ENCODE measurements around the gene USP20. TPM values are rescaled to one million over a fixed set of nuclear protein-coding genes. Genes with fewer than 3 reads are reported as not detected.
A peak's percentile ranks its signal among the peaks of the same experiment; 100 is the strongest.

The USP20 gene
- total and polyA plus RNA-seq, 5 donors from 2014 or later, result 37.1 to 116 (median 48.5) TPM

GRCh38 chr9:129909851-129910250 lies 74.6 kb downstream of the USP20 start:
- ATAC-seq (ENCODE audit: low read depth in 2 of 2) (no peak), DNase-seq (no peak)
- Mint-ChIP-seq H3K36me3 (peaks cover 32% of the 10 kb centered on the region), H3K27me3 (no peaks in the 10 kb centered on the region), H3K9me3 (peaks cover 0 to 2% (median 0%) of the 10 kb centered on the region in 7 donors), H3K4me1 (peaks cover 4 to 30% (median 20%) of the 10 kb centered on the region in 4 donors), H3K27ac (peak overlapping the region in 2 of 3 donors; percentile 14 to 72), H3K4me3 (no peak overlapping the region)
- Histone ChIP-seq H3K4me3 (ENCODE audit: low read depth, low read length) (no peak overlapping the region), H3K4me1 (ENCODE audit: control insufficient read depth, insufficient read depth, low read length, poor library complexity, severe bottlenecking) (no peaks in the 10 kb centered on the region), H3K36me3 (ENCODE audit: control insufficient read depth, insufficient read depth, low read length) (peaks cover 61% of the 10 kb centered on the region), H3K27ac (ENCODE audit: insufficient read depth, low read length, poor library complexity, severe bottlenecking) (no peak overlapping the region), H3K27me3 (ENCODE audit: control insufficient read depth, insufficient read depth, low read length) (no peaks in the 10 kb centered on the region), H3K9me3 (ENCODE audit: control insufficient read depth in 2 of 2, low read length in 2 of 2) (no peaks in the 10 kb centered on the region)

- Mint-ChIP-seq H3K36me3 (peaks cover 27% of the 10 kb centered on the region), H3K4me3 (peak overlapping the region in 1 of 4 donors; percentile 47), H3K9me3 (no peaks in the 10 kb centered on the region), H3K27ac (peak overlapping the region in 2 of 3 donors; percentile 65 to 66), H3K4me1 (peaks cover 5 to 28% (median 19%) of the 10 kb centered on the region in 4 donors), H3K27me3 (no peaks in the 10 kb centered on the region)
- DNase-seq (no peak), ATAC-seq (ENCODE audit: low read depth in 2 of 2) (no peak)
- no peaks in the 10 kb centered on the region for H3K4me1 ChIP-seq (ENCODE audit: control insufficient read depth, insufficient read depth, low read length, poor library complexity, severe bottlenecking)
- no peak overlapping the region for H3K27ac ChIP-seq (ENCODE audit: insufficient read depth, low read length, poor library complexity, severe bottlenecking)
- H3K4me3 ChIP-seq (ENCODE audit: low read depth, low read length), result no peak overlapping the region
- no peaks in the 10 kb centered on the region for H3K9me3 ChIP-seq (ENCODE audit: control insufficient read depth in 2 of 2, low read length in 2 of 2)
- H3K36me3 ChIP-seq (ENCODE audit: control insufficient read depth, insufficient read depth, low read length), result peaks cover 63% of the 10 kb centered on the region
- H3K27me3 ChIP-seq (ENCODE audit: control insufficient read depth, insufficient read depth, low read length), result no peaks in the 10 kb centered on the region
Observed at GRCh38 chr9:129910628-129911567, 75.6 kb downstream of the USP20 start.

DNA sequence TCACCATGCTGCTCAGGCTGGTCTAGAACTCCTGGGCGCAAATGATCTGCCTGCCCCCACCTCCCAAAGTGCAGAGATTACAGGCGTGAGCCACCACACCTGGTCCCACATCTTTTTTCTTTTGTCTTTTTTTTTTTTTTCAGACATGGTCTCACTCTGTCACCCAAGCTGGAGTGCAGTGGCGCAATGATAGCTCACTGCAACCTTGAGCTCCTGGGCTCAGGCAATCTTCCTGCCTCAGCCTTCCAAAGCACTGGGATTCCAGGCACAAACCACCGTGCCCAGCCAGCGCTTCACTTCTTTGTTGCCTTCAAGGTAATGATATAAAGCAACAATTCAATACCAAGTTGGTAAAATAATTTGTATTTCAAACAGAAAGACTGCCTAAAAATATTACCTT lies 78.8 kb downstream of the USP20 start:
- Histone ChIP-seq H3K4me1 (ENCODE audit: control insufficient read depth, insufficient read depth, low read length, poor library complexity, severe bottlenecking) (no peaks in the 10 kb centered on the region), H3K4me3 (ENCODE audit: low read depth, low read length) (no peak overlapping the region), H3K9me3 (ENCODE audit: control insufficient read depth in 2 of 2, low read length in 2 of 2) (no peaks in the 10 kb centered on the region), H3K27me3 (ENCODE audit: control insufficient read depth, insufficient read depth, low read length) (no peaks in the 10 kb centered on the region), H3K36me3 (ENCODE audit: control insufficient read depth, insufficient read depth, low read length) (peaks cover 67% of the 10 kb centered on the region), H3K27ac (ENCODE audit: insufficient read depth, low read length, poor library complexity, severe bottlenecking) (no peak overlapping the region)
- ATAC-seq (ENCODE audit: low read depth in 2 of 2) (no peak), DNase-seq (no peak)
- H3K27ac Mint-ChIP-seq, result peak overlapping the region in 2 of 3 donors; percentile 34 to 58
- H3K9me3 Mint-ChIP-seq, result no peaks in the 10 kb centered on the region
- no peaks in the 10 kb centered on the region for H3K27me3 Mint-ChIP-seq
- H3K4me3 Mint-ChIP-seq, result no peak overlapping the region
- peaks cover 17 to 37% (median 28%) of the 10 kb centered on the region in 4 donors for H3K4me1 Mint-ChIP-seq
- H3K36me3 Mint-ChIP-seq, result peaks cover 26% of the 10 kb centered on the region

DNA sequence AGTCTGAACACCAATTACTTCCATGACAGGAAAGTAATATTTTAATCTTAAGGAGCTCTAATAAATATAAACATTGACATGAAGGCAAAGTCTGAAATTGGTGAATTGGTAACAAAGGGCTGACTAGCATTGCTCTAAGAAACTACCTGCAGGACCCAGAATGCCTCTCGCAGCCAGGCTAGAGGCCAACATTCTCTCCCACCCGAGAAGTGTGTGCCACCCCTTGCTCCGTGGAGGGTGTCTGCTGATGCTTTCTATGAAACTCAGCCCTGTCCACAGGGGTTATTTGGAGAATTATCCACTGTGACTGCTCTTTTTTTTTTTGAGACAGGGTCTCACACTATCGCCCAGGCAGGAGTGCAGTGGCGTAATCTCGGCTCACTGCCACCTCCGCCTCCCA lies 81.4 kb downstream of the USP20 start:
- Histone ChIP-seq H3K36me3 (ENCODE audit: control insufficient read depth, insufficient read depth, low read length) (peaks cover 68% of the 10 kb centered on the region), H3K27ac (ENCODE audit: insufficient read depth, low read length, poor library complexity, severe bottlenecking) (no peak overlapping the region), H3K4me1 (ENCODE audit: control insufficient read depth, insufficient read depth, low read length, poor library complexity, severe bottlenecking) (no peaks in the 10 kb centered on the region), H3K9me3 (ENCODE audit: control insufficient read depth in 2 of 2, low read length in 2 of 2) (no peaks in the 10 kb centered on the region), H3K4me3 (ENCODE audit: low read depth, low read length) (no peak overlapping the region), H3K27me3 (ENCODE audit: control insufficient read depth, insufficient read depth, low read length) (no peaks in the 10 kb centered on the region)
- DNase-seq (no peak), ATAC-seq (ENCODE audit: low read depth in 2 of 2) (no peak)
- Mint-ChIP-seq H3K36me3 (peaks cover 21% of the 10 kb centered on the region), H3K4me1 (peaks cover 21 to 37% (median 28%) of the 10 kb centered on the region in 4 donors), H3K27ac (no peak overlapping the region), H3K9me3 (no peaks in the 10 kb centered on the region), H3K27me3 (no peaks in the 10 kb centered on the region), H3K4me3 (no peak overlapping the region)

- Mint-ChIP-seq H3K27ac (peak overlapping the region in 1 of 3 donors; percentile 18), H3K27me3 (no peaks in the 10 kb centered on the region), H3K4me1 (peaks cover 21 to 37% (median 33%) of the 10 kb centered on the region in 4 donors), H3K36me3 (peaks cover 23% of the 10 kb centered on the region), H3K4me3 (no peak overlapping the region), H3K9me3 (no peaks in the 10 kb centered on the region)
- Histone ChIP-seq H3K9me3 (ENCODE audit: control insufficient read depth in 2 of 2, low read length in 2 of 2) (no peaks in the 10 kb centered on the region), H3K36me3 (ENCODE audit: control insufficient read depth, insufficient read depth, low read length) (peaks cover 69% of the 10 kb centered on the region), H3K27me3 (ENCODE audit: control insufficient read depth, insufficient read depth, low read length) (no peaks in the 10 kb centered on the region), H3K4me1 (ENCODE audit: control insufficient read depth, insufficient read depth, low read length, poor library complexity, severe bottlenecking) (no peaks in the 10 kb centered on the region), H3K27ac (ENCODE audit: insufficient read depth, low read length, poor library complexity, severe bottlenecking) (no peak overlapping the region), H3K4me3 (ENCODE audit: low read depth, low read length) (no peak overlapping the region)
- ATAC-seq (ENCODE audit: low read depth in 2 of 2) (no peak), DNase-seq (no peak)
Observed at GRCh38 chr9:129918296-129918950, 83.2 kb downstream of the USP20 start.

DNA sequence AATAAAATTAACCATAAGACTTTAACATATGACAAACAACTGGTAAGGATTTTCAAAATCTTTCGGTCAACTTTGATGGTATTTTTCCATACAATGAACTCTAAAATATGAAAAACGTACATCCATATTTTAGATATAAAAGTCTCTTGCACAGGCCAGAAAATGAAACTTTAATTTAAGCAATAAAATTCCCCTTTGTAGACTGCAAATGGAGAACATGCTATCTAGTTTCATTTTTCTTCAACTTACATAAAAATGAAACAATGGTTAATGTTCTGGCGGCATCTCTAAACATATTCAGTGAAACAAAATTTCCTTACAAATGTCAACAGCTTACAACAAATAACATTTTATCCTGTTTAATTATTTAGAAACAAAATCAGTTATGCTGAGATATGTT lies 84.0 kb downstream of the USP20 start:
- ATAC-seq (ENCODE audit: low read depth in 2 of 2), result no peak
- Histone ChIP-seq H3K36me3 (ENCODE audit: control insufficient read depth, insufficient read depth, low read length) (peaks cover 73% of the 10 kb centered on the region), H3K4me3 (ENCODE audit: low read depth, low read length) (peak overlapping the region; percentile 4), H3K4me1 (ENCODE audit: control insufficient read depth, insufficient read depth, low read length, poor library complexity, severe bottlenecking) (no peaks in the 10 kb centered on the region), H3K9me3 (ENCODE audit: control insufficient read depth in 2 of 2, low read length in 2 of 2) (no peaks in the 10 kb centered on the region), H3K27ac (ENCODE audit: insufficient read depth, low read length, poor library complexity, severe bottlenecking) (no peak overlapping the region), H3K27me3 (ENCODE audit: control insufficient read depth, insufficient read depth, low read length) (no peaks in the 10 kb centered on the region)
- H3K4me3 Mint-ChIP-seq, result peak overlapping the region in 1 of 4 donors; percentile 16
- H3K9me3 Mint-ChIP-seq, result no peaks in the 10 kb centered on the region
- no peaks in the 10 kb centered on the region for H3K27me3 Mint-ChIP-seq
- H3K27ac Mint-ChIP-seq, result peak overlapping the region in 2 of 3 donors; percentile 12 to 18
- H3K36me3 Mint-ChIP-seq, result peaks cover 30% of the 10 kb centered on the region
- H3K4me1 Mint-ChIP-seq, result peaks cover 20 to 38% (median 33%) of the 10 kb centered on the region in 4 donors
- no peak for DNase-seq

DNA sequence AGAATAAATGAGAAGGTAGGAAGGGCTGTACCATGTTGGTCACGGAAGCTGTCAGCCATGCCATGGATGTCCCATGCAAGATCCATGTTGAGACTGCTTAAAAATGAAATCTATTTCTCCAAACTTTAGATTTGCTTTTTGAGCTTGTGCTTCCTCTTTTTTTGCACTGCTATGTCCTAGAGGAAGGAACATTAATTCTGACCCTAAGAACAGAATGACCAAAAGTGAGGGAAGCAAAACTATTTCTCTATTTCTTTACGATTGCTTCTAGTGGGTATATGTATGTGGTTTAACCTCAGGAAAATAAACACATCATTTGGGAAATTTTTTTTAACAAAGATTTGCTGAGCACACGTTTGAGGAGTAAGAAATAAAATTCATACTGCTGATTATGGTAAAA lies 84.6 kb downstream of the USP20 start:
- H3K27me3 ChIP-seq (ENCODE audit: control insufficient read depth, insufficient read depth, low read length), result no peaks in the 10 kb centered on the region
- peaks cover 77% of the 10 kb centered on the region for H3K36me3 ChIP-seq (ENCODE audit: control insufficient read depth, insufficient read depth, low read length)
- peaks cover 19 to 43% (median 32%) of the 10 kb centered on the region in 4 donors for H3K4me1 Mint-ChIP-seq
- ATAC-seq (ENCODE audit: low read depth in 2 of 2) (no peak), DNase-seq (no peak)
- peaks cover 36% of the 10 kb centered on the region for H3K36me3 Mint-ChIP-seq
- peak overlapping the region; percentile 4 for H3K4me3 ChIP-seq (ENCODE audit: low read depth, low read length)
- H3K27me3 Mint-ChIP-seq, result no peaks in the 10 kb centered on the region
- H3K4me1 ChIP-seq (ENCODE audit: control insufficient read depth, insufficient read depth, low read length, poor library complexity, severe bottlenecking), result no peaks in the 10 kb centered on the region
- H3K9me3 Mint-ChIP-seq, result no peaks in the 10 kb centered on the region
- H3K4me3 Mint-ChIP-seq, result peak overlapping the region in 1 of 4 donors; percentile 16
- H3K9me3 ChIP-seq (ENCODE audit: control insufficient read depth in 2 of 2, low read length in 2 of 2), result no peaks in the 10 kb centered on the region
- peak overlapping the region in 2 of 3 donors; percentile 18 to 81 for H3K27ac Mint-ChIP-seq
- H3K27ac ChIP-seq (ENCODE audit: insufficient read depth, low read length, poor library complexity, severe bottlenecking), result no peak overlapping the region

Measured in CD4-positive, CD25-positive, alpha-beta regulatory T cell (primary cell).